HG03460 (cell line): ENCODE results near the gene NTN1.
A peak's percentile ranks its signal among the peaks of the same experiment; 100 is the strongest.

Experiments
- ATAC-seq: cut with Tn5 transposase; IDR thresholded peaks from one replicate; pipeline ENCODE4 v1.9.1; 2021; ENCODE audit not compliant: unreplicated experiment

The NTN1 gene

GRCh38 chr17:9187828-9188227 lies 166.5 kb downstream of the NTN1 start:
- no peak for ATAC-seq

- ATAC-seq: no peak
Measured at GRCh38 chr17:9188367-9188766, 167.1 kb downstream of the NTN1 start.

GRCh38 chr17:9189870-9190269 lies 168.6 kb downstream of the NTN1 start:
- ATAC-seq: no peak

DNA sequence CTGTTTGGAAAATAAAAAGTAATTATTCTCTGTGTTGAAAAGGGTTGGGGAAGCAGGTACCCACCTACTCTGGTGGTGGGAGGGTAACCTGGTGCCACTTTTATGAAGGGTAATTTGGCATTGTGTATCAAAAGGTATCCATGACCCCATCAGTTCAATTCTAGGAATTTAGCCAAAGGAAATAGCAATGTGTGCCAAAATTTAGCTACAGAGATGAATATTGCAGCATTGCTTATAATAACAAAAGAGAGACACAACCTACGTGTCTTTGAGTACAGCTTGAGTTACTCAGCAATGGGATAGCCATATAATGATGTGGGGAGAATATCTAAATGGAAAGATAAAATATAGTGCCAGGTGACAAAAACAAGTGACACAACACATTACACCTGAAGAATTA lies 170.7 kb downstream of the NTN1 start:
- no peak for ATAC-seq

DNA sequence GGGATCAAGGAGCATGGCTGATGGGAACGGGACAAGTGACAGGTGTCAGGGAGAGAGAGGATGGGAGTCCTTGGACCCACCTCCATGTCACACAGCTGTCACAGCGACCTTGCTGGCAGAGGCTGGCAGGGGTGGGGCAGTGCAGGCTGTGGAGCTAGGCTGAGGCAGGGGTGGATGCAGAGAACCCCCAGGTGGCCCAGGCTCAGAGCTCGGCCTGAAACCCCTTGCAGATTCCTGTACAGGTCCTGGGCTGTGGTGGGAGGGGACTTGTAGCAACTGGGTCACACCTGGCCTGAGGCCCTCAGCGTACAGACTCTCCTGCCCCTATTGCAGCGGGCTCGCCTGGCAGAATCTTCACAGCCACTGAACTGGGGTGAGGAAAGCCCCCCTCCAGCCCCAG lies 174.1 kb downstream of the NTN1 start:
- ATAC-seq: no peak

- no peak for ATAC-seq
Measured at GRCh38 chr17:9195961-9196670, 174.8 kb downstream of the NTN1 start.

DNA sequence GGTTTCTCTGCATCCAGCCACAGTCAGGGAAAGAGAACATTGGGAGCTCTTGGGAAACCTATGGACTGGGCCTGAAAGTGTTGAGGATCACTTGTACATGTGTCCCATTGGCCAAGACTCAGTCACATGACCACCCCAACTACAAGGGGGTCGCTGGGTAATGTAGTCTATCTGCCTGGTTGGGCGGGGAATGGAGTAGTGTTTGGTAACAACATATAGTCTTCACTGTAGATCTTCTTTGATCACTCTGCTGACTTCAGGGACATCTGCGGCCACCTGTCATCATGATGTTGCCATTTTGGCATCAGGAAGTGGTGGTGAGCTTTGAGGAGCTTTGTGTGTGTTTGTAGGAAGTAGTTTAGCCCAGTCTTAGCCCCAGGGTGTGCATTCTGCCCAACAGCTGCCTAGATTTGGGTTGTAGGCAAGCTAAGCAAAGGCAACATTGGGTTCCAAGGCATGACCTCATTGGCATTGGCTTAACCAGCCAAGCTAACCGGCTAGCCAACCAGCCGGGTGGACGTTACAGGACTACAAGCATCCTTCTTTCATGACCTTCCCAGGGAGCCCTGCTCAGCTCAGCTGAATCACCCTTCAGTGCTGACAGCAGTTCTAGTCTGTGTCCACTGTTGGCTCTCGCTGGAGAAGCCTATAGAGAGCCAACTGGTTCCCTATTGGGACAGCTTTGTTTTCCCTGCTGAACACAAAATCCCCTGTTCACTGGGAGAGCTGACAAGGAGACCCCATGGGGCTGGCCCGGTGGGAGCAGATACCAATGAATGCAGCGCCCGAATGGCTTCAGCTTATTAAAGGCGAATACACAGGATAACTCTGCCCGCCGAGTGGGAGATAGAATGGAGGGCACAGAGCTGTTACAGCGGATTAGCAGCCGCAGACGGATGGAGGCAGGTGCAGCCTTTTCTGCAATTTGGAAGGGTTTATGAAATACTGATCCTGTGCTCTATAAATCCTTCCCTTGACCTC lies 178.6 kb downstream of the NTN1 start:
- no peak for ATAC-seq

- peak; percentile 75 for ATAC-seq
Measured at GRCh38 chr17:9200699-9201359, 179.5 kb downstream of the NTN1 start.

DNA sequence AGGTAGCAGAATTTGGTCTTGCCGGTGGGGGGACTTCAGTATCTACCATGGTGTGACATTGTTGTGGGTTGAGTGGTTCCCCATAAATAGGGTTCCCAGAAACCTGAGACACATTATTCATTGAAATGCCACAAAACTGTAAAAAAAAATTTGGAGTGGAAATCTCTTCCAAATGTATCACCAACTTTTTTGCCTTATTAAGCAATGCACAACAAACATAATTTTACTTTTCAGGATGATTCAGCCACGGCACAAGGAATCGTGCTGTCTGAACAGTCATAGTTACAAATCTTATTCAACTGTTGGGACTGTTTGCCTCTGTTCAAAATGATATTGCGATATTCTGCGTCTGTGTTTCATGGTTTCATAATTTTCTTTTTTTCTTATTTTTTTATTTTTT lies 181.2 kb downstream of the NTN1 start:
- ATAC-seq: no peak

DNA sequence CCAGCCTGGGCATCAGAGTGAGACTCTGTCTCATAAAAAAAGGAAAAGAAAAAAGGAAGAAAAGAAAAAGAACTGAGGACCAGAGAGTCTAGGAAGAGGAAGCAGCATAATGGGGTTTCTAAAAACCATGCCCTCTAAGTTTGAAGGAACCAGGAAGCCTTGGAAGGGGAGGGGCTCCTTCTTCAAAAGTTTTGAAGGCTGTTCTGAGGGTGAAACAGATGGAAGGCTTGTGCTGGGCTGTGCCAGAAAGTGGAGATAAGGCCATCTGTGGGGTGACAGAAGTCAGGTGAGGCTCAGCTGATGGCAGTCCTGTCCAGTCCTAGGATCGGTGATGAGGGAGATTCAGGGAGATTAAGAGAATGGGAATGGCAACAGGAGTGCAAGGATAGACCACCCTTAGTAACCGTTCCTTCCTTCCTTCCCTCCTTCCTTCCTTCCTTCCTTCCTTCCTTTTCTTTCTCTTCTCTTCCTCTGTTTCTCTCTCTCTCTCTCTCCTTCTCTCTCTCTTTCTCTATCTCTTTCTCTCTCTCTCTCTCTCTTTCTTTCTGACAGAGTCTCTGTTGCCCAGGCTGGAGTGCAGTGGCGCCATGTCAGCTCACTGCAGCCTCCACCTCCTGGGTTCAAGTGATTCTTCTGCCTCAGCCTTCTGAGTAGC lies 182.6 kb downstream of the NTN1 start:
- no peak for ATAC-seq

DNA sequence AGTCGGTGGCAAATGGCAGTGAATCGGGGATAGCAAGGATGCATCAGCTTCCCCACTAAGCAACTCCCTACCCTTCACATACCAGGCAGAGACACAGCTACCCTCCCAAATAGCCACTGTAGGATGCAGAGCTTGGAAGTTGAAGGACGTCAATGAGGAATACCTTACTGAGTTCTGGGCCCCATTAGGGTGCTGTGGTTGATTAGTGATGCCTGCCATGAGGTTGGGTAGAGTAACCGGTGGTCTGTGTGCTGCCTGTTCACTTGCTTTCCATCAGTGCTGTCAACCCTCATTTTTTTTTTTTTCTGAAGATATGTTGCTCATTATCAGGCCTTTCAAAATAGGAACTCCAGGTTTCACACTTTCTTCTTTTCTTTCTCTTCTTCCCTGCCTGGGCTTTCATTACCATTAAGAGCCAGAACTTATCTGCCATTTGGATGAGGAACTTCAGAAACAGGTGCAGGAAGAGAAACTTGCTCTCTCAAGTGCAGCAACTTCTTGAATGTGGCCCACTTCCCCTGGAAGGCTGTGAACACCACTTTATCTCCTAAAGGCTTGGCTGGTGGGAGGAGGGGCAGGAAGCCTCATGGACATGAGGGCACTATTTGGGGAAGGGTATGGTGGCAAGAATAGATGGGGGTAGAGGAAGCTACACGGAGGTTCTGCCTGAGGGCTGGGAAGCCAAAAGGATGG lies 183.5 kb downstream of the NTN1 start:
- no peak for ATAC-seq

- no peak for ATAC-seq
Measured at GRCh38 chr17:9205520-9206409, 184.5 kb downstream of the NTN1 start.

DNA sequence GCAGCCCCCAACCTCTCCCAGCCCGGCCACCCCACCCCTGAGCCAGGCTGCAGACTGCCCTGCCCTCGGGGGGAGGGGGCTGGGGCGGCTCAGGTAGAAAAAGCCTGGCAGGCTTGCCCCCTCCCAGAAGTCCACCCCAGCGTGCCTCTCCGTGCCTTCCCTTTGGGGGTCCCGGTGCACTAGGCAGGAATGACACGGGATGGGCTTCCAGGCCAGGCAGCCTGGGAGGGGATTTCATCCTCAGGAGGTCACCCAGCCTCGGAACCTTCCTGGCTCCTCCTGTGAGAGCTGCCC lies 185.0 kb downstream of the NTN1 start:
- no peak for ATAC-seq

DNA sequence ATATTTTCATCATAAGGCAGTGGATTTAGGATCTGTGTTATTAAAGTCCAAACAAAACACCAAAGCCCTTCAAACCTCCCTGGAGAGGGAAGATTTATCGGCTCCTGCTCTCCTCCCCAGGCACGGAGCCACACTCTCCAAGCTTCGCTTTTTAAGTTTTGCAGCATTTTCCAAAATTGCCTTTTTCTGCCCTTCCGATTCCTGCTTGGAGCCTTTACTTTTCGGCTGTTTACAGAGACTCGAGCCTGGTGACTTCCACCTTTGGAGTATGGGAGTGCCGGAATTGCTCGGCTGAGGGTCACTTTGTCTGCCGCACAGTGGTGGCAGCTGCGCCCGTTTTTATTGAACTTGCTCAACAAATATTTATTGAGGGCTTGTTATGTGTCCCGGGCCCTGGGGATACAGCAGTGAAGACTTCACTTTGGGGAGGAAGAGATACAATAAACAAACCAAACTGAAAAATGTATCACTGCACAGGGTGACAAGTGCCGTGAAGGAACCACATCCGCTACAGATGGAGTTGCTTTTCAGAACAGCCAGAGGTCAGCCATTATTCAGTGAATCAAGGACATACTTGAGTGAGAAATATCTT lies 185.5 kb downstream of the NTN1 start:
- no peak for ATAC-seq

DNA sequence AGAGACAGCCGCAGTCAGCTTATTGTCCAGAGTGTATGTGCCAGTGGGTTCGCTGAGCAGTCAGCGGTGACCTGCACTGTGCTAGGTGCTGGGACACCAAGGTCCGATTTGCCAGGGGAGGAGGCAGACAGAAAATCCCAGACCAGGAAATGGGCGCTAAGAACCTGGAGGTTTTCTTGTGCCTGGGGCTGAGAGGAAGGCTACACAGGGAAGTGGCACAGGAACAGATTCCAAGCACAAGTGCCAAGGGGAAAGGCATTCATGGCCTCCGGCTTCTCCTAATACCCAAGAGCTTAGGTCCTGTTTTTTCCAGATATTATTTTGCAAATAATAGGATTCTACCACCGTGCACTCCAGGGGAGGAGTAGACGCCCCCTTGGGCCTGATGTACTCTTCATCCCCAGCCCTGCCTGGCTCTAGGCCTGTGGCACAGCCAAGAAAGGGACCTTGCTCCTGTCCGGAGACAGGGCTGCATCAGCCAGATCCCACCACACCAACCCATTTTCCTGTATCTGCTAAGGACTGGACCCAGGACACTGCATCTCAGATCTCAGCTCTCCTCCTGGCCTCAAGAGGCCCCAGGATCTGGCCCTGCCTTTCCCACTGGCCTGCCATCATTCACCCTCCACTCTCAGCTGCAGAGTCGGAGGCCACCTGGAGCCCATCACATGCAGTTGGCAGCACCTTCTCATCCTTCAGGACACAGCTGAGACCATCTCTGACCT lies 187.2 kb downstream of the NTN1 start:
- no peak for ATAC-seq

GRCh38 chr17:9209347-9209746 lies 188.0 kb downstream of the NTN1 start:
- no peak for ATAC-seq

DNA sequence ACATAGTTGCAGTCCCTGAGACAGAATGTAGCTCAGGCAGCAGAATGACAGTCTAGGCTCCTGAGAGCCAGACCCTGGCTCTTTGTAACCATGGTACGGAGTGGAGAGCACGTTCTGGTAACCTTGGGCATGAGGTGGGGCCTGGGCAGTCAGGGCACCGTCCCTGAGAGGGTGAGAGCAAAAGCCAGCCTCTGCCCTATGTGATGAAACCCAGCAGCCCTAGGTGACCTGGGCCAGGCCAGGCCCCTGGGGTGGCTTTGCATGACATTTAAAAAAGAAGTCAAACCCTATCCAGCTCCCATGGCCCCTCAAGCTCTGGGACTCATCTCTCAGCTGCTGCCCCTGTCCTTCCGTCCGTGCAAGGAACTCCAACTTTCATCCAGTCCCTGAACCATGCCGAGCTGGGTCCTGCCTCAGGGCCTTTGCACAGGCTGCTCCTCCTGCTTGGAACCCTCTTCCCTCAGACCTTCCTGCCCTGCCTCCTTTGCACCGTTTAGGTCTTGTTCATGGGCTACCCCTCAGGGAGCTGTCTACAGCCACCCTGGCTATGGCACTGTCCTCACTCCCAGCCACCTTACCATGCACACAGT lies 188.6 kb downstream of the NTN1 start:
- no peak for ATAC-seq

- no peak for ATAC-seq
Measured at GRCh38 chr17:9211133-9211765, 189.9 kb downstream of the NTN1 start.
